Measurements from ENCODE around the gene CD300LF.

CD300LF gene

DNA sequence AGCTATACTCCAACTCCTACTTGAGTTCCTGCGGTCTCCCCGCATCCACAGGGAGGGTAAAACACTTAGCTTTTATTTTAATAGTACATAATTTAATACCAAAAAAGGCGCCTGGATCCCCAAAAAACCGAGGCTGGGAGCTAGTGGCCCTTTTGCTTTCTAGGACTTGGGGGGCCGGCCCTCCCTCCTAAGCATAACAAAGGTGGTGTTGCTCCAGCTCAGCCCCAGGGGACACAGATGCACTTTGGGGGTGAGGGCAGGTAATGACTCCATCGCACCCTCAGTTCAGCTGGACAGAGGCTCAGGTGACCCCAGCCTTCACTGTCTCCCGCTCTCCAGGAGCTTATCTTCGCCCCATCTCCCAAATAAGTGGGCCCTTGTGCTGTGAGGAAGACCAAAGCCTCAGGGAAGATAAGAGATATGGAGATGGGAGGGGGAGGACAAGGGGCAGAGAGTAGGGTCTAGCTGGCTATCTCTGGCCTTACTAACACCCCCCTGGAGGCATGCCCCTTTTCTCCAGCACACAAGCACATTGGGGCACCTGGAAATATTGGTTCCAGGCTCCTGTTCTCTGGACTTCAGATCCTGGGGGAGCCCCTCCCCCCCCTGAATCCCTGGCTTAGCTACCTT lies 32.9 kb upstream of the CD300LF start:
- H3K27ac ChIP-seq, result peak overlapping the region; percentile 69
- TF ChIP-seq, protein P1, sequence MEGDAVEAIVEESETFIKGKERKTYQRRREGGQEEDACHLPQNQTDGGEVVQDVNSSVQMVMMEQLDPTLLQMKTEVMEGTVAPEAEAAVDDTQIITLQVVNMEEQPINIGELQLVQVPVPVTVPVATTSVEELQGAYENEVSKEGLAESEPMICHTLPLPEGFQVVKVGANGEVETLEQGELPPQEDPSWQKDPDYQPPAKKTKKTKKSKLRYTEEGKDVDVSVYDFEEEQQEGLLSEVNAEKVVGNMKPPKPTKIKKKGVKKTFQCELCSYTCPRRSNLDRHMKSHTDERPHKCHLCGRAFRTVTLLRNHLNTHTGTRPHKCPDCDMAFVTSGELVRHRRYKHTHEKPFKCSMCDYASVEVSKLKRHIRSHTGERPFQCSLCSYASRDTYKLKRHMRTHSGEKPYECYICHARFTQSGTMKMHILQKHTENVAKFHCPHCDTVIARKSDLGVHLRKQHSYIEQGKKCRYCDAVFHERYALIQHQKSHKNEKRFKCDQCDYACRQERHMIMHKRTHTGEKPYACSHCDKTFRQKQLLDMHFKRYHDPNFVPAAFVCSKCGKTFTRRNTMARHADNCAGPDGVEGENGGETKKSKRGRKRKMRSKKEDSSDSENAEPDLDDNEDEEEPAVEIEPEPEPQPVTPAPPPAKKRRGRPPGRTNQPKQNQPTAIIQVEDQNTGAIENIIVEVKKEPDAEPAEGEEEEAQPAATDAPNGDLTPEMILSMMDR (conservative IDR thresholded peaks at IDR 0.05), result no peak

GRCh38 chr17:74744714-74745547 lies 32.2 kb upstream of the CD300LF start:
- TF ChIP-seq, protein P1 (conservative IDR thresholded peaks at IDR 0.05), result peak; percentile 97
- H3K27ac ChIP-seq, result peak overlapping the region; percentile 69

- H3K27ac ChIP-seq, result peak overlapping the region; percentile 69
- TF ChIP-seq, protein P1 (conservative IDR thresholded peaks at IDR 0.05), result no peak
These were observed 31.6 kb upstream of the CD300LF start for GRCh38 chr17:74744349-74744713.

- no peak overlapping the region for H3K27ac ChIP-seq
- TF ChIP-seq, protein P1 (conservative IDR thresholded peaks at IDR 0.05), result no peak
These were observed 31.0 kb upstream of the CD300LF start for GRCh38 chr17:74743755-74744154.

- H3K27ac ChIP-seq, result no peak overlapping the region; the same call in 1 of the 2 replicates
- TF ChIP-seq, protein P1 (conservative IDR thresholded peaks at IDR 0.05), result no peak
These were observed 30.3 kb upstream of the CD300LF start for GRCh38 chr17:74742978-74743545.

GRCh38 chr17:74742153-74742515 lies 29.4 kb upstream of the CD300LF start:
- peak overlapping the region; percentile 29; the same call in 1 of the 2 replicates for H3K27ac ChIP-seq
- TF ChIP-seq, protein P1 (conservative IDR thresholded peaks at IDR 0.05), result no peak

- H3K27ac ChIP-seq, result no peak overlapping the region
- TF ChIP-seq, protein P1 (conservative IDR thresholded peaks at IDR 0.05), result no peak
These were observed 28.1 kb upstream of the CD300LF start for GRCh38 chr17:74740641-74741387.

All from VCaP (cell line).